ENCODE data around the gene NCR1.
"Not testable (repeated sequence)": the region's sequence is repeated elsewhere in the genome, so short reads cannot be mapped to it uniquely, and the experiment has no call there.

NCR1 gene, protein sequence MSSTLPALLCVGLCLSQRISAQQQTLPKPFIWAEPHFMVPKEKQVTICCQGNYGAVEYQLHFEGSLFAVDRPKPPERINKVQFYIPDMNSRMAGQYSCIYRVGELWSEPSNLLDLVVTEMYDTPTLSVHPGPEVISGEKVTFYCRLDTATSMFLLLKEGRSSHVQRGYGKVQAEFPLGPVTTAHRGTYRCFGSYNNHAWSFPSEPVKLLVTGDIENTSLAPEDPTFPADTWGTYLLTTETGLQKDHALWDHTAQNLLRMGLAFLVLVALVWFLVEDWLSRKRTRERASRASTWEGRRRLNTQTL

DNA sequence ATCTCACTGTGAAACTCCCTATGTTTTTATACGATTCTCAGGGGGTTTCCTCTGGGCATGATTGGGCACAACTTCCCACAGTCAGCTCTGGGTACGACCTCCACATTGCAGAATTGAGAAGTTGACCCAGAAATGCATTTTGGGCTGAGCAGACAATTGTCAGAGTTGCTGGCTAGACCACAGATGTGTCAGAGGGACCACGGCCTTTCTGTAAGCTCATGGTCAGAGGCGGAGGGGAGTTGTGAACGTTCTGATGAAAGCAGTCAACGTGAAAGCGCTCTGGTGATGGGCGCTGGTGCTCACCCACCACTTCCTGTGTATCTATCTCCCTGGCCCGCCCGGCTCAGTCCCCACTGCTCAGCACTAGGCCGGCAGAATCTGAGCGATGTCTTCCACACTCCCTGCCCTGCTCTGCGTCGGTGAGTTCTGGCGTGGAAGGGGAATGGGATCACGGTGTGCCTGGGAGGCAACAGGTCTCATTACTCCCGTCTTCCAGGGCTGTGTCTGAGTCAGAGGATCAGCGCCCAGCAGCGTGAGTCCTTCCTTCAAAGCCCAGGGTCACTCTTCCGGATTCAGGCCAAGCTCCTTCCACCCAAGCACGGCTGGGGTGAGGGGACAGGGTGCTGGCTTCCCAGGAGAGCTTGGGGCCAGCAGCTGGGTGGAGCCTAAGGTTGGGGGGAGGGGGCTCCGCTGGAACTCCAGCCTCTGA, at the start of gene NCR1:
TSS of gene NCR1 (plus strand) at position 346 of the 709 bp plus-strand sequence. CDS start at position 386, 40 bp downstream.
- in situ Hi-C loops (cut with HindIII; ENCODE audit: low sequenced_read_pairs): no loop called here

DNA sequence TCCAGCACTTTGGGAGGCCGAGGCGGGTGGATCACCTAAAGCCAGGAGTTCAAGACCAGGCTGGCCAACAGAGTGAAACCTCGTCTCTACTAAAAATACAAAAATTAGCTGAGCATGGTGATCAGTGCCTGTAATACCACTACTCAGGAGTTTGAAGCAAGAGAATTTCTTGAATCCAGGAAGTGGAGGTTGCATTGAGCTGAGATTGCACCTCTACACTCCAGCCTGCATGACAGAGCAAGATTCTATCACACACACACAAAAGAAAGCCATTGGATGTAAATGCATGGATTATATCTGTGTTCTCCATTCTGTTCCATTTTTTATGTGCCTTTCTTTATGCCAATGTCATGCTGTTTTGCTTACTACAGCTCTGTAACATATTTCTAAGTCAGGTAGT, 47.5 kb upstream of the NCR1 start:
- in situ Hi-C loops (cut with HindIII; ENCODE audit: low sequenced_read_pairs): not testable (repeated sequence)

DNA sequence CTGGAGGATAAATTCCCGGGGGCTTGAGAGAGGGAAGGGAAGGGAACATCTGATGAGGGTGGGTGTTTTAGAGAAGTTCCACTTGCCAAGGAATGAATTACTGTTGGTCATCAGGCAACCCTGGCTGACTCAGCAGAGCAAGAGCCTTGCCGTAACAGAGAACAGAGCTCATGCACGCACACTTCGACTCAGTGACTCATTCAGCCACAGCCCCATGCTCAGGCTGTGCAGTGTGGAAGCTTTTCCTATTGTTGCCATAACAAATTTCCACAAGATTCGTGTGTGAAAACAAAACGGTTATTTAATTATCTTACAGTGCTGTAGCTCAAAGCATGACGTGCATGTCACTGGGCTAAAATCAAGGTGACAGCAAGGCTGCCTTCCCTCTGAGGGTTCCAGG, 46.5 kb upstream of the NCR1 start:
- in situ Hi-C loops (cut with HindIII; ENCODE audit: low sequenced_read_pairs): not testable (repeated sequence)

DNA sequence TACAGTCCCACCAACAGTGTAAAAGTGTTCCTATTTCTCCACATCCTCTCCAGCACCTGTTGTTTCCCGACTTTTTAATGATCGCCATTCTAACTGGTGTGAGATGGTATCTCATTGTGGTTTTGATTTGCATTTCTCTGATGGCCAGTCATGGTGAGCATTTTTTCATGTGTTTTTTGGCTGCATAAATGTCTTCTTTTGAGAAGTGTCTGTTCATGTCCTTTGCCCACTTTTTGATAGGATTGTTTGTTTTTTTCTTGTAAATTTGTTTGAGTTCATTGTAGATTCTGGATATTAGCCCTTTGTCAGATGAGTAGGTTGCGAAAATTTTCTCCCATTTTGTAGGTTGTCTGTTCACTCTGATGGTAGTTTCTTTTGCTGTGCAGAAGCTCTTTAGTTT, 42.5 kb upstream of the NCR1 start:
- in situ Hi-C loops (cut with HindIII; ENCODE audit: low sequenced_read_pairs): not testable (repeated sequence)

DNA sequence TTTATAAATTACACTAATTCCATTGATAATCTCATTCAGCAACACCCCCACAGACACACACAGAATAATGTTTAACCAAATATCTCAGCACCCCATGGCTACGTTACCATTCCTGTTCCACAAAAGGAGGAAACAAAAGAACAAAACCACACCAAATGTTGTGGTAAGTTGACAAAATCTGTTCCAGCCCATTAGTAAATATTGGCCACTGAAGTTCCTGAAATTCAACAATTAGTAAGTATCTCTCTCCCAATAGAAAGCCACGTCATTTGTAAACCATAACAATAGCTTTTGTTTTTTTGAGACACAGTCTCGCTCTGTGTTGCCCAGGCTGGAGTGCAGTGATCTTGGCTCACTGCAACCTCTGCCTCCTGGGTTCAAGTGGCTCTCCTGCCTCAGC, 34.3 kb upstream of the NCR1 start:
- in situ Hi-C loops (cut with HindIII; ENCODE audit: low sequenced_read_pairs): no loop called here

DNA sequence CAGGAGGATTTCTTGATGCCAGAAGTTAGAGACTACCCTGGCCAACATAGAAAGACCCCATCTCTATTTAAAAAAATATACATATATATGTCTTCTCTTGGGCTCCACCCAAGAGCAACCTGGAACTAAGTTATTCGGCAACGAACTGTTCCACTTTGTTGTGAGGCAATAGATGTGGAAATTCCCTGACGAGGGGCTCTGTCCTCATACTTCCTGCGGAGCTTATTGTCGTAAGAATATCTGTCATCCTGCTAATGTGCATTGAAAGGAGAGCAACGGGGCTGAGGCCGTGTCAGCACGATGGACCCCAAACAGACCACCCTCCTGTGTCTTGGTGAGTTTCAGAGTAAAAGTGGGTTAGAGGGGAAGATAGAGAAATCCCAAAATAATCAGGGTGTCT, 32.0 kb upstream of the NCR1 start, which contains the start of gene FCAR:
TSS of gene FCAR (plus strand) at position 246 of the 400 bp plus-strand sequence. CDS start at position 301, 55 bp downstream.
- in situ Hi-C loops (cut with HindIII; ENCODE audit: low sequenced_read_pairs): no loop called here

DNA sequence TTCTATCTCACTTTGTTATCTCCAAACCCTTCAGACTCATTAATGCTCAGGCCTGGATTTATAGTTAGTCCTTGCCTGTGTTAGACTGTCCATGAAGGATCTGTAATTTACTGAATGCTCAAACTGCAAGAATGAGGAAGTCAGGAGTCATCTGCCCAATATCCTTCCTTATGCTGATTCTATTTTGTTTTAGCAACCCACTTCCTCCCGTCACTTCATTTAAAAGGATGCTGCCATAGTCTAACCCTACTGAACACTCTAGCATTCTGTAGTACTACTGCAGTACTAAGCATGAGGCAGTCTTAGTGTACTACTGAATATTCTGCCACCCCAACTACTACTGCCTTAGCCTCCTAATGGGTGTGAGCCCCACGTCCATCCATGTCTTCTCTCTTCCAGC, 30.4 kb upstream of the NCR1 start:
- in situ Hi-C loops (cut with HindIII; ENCODE audit: low sequenced_read_pairs): no loop called here

DNA sequence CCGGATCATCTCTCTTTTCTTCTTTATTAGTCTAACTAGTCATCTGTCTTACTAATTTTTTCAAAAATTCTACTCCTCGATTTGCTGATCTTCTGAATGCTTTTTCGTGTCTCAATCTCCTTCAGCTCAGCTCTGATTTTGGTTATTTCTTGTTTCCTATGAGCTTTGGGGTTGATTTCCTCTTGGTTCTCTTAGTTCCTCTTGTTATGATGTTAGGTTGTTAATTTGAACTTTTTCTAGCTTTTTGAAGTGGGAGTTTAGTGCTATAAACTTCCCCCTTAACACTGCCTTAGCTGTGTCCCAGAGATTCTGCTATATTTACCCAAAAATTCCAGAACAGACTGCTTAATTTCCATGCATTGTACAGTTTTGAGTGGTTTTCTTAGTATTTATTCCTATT, 28.5 kb upstream of the NCR1 start:
- in situ Hi-C loops (cut with HindIII; ENCODE audit: low sequenced_read_pairs): no loop called here

DNA sequence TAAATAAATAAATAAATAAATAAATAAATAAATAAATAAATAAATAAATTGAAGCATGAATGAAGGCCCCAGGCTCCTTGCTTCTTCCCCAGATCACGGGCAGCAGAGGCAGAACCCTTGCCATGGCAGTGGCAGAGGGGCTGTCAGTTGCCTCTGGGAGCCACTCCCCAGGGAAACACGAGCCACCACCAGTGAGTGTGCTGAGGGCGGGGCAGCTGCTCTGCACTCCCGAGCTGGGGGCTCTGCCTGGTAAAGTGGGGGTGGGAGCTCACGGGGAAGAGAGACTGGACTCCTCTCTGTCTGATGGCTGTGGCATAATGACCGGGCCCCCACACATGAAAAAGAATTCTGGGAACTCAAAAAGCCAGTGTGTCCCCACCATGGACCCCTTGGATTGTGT, 24.1 kb upstream of the NCR1 start:
- in situ Hi-C loops (cut with HindIII; ENCODE audit: low sequenced_read_pairs): no loop called here

DNA sequence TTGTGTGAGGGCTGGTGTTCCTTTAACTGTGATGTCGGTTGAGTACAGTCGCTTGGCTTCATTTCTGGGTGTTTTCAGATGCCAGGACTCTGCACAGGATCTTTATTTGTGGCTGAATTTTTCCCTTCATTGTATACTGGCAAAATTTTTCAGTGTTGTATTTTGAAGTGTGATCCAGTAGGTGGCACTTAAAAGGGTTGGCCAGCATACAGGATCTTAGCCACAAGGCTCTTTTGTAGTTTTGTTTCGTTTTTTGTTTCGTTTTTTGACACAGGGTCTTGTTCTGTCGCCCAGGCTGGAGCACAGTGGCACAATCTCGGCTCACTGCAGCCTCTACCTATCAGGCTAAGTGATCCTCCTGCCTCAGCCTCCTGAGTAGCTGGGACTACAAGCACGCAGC, 23.2 kb upstream of the NCR1 start:
- in situ Hi-C loops (cut with HindIII; ENCODE audit: low sequenced_read_pairs): no loop called here

DNA sequence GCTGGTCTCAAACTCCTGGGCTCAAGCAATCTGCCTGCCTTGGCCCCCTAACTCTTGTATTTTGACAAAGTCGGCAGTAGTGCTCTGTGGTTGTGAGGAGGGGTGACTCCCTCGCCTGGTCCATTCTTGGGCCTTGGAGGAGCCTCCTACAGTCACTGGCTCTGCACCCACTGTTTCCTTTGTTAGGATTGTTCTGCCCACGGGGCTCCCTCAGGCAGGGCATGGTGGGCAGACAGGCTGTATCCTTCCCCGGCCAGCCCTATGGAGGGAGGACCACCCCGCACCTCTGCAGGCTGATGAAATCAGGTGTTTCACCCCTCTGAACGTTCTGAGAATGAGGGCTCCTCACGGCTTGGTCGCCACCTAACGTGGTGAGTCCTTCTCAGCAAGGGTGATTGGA, 22.7 kb upstream of the NCR1 start:
- in situ Hi-C loops (cut with HindIII; ENCODE audit: low sequenced_read_pairs): no loop called here

DNA sequence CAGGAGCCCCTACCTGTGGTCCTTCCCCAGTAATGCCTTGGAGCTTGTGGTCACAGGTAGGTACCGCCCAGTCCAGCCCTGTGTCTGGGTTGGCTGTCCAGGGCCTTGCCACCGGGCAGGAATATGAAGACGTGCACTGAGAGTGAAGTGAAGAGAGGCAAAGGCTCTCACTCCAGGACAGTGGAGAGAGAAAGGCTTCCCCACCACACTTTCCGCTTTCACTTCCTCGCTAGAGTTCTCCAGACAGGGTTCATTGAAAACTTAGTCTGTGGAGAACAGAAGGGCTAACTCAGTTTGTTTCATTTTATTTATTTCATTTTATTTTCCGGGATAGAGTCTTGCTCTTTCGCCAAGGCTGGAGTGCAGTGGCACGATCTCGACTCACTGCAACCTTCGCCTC, 17.7 kb upstream of the NCR1 start:
- in situ Hi-C loops (cut with HindIII; ENCODE audit: low sequenced_read_pairs): no loop called here

DNA sequence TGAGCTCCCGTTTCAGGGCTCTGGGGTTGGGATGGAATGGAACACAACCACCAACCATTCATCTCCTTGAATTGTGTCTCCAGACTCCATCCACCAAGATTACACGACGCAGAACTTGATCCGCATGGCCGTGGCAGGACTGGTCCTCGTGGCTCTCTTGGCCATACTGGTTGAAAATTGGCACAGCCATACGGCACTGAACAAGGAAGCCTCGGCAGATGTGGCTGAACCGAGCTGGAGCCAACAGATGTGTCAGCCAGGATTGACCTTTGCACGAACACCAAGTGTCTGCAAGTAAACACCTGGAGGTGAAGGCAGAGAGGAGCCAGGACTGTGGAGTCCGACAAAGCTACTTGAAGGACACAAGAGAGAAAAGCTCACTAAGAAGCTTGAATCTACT, 16.4 kb upstream of the NCR1 start:
- in situ Hi-C loops (cut with HindIII; ENCODE audit: low sequenced_read_pairs): no loop called here

DNA sequence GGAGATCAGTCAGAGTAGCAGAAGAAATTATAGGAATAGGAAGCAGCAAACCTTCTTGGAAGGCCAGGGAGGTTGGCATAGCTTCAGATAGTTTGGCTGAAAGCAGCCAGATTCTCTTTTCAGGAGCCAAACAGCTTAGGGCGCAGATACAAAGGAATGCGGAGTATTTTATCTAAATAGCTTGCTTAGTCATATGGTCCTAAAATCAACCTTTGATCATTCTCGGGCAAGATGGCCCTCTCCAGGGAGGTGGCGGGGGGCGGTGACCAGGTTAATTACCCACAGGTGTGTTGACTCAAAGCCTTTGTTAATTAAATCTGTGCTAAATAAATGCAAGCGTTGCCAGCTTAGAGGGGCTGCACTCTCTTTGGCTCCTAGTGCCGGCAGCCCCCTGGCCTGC, 12.5 kb upstream of the NCR1 start:
- in situ Hi-C loops (cut with HindIII; ENCODE audit: low sequenced_read_pairs): no loop called here

DNA sequence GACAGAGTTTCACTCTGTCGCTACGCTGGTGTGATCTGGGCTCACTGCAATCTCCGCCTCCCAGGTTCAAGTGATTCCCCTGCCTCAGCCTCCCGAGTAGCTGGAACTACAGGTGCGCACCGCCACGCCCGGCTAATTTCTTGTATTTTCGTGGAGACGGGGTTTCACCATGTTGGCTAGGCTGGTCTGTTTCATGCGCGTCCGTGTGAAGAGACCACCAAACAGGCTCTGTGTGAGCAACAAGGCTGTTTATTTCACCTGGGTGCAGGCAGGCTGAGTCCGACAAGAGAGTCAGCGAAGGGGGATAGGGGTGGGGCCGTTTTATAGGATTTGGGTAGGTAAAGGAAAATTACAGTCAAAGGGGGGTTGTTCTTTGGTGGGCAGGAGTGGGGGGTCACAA, 11.8 kb upstream of the NCR1 start:
- in situ Hi-C loops (cut with HindIII; ENCODE audit: low sequenced_read_pairs): not testable (repeated sequence)

DNA sequence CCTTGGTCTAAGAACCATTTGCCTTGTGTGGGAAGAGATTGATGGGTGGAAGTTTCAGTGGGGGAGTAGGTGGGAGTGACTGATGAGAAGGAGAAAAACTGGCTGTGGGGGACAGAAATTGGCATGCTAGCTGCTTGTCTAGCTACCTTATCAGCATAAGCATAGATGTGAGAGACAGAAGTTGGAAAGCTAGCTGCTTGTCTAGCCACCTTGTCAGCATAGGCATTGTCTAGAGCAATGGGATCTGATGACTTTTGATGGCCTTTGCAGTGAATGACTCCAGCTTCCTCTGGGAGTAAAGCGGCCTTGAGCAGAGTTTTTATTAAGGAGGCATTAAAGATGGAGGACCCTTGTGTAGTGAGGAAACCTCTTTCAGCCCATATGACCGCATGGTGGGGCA, 9.9 kb upstream of the NCR1 start:
- in situ Hi-C loops (cut with HindIII; ENCODE audit: low sequenced_read_pairs): no loop called here

DNA sequence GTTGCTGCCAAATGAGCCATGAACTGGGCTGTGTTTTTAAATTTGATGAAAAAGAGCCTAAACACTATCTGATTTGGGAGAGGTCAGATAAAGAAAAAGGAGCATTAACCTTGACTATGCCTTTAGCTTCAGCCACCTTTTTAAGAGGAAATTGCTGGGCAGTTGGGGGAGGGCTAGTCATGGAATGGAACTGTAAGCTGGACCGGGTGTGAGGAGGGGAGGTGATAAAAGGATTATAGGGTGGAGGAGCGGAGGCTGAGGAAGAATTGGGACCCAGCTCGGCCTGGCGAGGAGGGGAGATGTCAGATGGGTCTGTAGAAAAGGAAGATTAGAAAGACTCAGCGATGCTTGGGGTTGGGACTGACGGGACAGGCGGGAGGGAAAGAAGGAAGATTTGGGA, 7.3 kb upstream of the NCR1 start:
- in situ Hi-C loops (cut with HindIII; ENCODE audit: low sequenced_read_pairs): not testable (repeated sequence)

DNA sequence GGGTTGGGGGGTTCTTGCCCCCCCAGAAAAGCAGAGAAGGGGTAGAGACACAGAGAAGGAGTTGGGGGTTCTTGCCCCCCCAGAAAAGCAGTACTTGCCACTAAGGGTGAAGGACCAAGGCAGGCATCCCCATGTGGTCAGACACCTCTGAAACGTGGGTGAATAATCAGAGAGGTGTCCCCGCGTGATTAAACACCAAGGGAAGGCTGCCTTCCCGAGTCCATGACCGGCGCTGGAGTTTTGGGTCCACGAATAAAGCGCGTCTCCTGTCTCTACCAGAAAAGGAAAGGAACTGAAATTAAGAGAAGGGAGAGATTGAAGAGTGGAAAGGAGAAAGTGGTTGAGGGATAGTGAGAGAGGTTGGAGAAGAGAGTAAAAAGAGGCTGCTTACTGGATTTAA, 6.3 kb upstream of the NCR1 start:
- in situ Hi-C loops (cut with HindIII; ENCODE audit: low sequenced_read_pairs): not testable (repeated sequence)

DNA sequence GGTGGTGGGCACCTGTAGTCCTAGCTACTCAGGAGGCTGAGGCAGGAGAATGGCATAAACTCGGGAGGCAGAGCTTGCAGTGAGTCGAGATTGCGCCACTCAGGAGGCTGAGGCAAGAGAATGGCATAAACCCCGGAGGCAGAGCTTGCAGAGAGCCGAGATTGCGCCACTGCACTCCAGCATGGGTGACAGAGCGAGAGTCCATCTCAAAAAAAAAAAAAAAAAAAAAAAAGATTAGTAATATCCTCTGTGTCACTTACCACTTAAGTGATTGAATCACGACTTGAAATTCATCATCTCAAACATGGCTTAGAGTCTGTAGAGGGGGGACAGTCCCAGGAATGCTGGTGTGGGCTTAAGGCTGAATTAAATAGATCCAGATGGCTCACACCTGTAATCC, 4.8 kb upstream of the NCR1 start:
- in situ Hi-C loops (cut with HindIII; ENCODE audit: low sequenced_read_pairs): not testable (repeated sequence)

DNA sequence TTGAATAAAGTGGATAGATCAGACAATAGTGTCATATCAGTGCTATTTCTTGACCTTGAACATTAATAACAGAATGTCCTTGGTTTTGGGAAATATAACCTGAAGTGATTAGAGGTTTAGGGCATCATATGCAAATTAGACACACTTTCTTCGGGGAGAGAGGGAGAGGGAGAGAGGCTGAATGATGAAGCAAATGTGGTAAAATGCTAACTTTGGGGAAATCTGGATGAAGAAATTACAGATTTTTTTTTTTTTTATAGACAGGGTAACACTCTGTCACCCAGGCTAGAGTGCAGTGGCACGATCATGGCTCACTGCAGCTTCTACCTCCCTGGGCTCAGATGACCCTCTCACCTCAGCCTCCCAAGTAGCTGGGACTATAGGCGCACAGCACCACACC, 3.9 kb upstream of the NCR1 start:
- in situ Hi-C loops (cut with HindIII; ENCODE audit: low sequenced_read_pairs): no loop called here

DNA sequence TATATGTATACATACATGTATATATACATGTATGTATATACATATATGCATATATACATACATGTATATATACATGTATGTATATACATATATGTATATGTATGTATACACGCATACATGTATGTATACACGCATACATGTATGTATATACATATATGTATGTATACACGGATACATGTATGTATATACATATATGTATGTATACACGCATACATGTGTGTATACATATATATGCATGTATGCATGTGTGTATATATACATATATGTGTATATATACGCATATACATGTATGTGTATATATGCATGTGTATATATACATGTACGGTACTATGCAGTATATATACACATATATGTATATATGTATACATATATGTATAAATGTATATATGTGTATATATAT, 2.6 kb upstream of the NCR1 start:
- in situ Hi-C loops (cut with HindIII; ENCODE audit: low sequenced_read_pairs): no loop called here

DNA sequence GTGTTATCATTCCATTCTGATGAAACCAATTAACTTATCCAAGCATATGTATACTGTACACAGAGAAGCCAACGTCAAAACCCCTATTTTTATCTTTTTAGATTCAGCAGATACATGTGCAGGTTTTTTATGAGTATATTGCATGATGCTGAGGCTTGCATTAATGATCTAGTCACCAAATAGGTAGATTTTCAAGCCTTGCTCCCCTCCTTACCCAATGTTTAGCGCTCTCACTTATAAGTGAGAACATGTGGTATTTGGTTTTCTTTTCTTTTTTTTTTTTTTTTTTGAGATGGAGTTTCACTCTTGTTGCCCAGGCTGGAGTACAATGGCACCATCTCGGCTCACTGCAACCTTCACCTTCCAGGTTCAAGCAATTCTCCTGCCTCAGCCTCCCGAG, 1.7 kb upstream of the NCR1 start:
- in situ Hi-C loops (cut with HindIII; ENCODE audit: low sequenced_read_pairs): not testable (repeated sequence)

DNA sequence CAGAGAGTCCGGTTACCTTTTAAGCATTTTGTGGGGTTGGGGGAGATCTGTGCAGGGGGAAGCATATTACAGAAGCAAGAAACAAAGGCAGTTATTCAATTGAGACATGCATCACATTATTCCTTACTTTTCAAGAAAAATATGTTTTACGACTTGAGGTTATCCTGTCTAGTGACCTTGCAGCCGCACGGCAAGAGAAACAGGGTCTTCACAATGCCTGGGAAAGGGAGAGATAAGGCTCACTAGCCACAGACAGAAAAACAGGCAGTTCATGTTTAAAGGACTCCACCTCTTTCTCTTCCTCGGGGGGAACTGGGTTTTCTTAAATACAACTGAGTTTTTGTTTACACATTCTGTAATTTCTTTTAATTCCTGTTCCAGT, 536 bp upstream of the NCR1 start:
- in situ Hi-C loops (cut with HindIII; ENCODE audit: low sequenced_read_pairs): no loop called here
